NCI-H82 (cell line): ENCODE measurements around the gene SPI1.
A peak's percentile ranks its signal among the peaks of the same experiment; 100 is the strongest.

ENCODE experiments used
- DNase-seq: peaks from one replicate; lab custom pipeline; 2025; lab: John Stamatoyannopoulos, UW

SPI1 gene

DNA sequence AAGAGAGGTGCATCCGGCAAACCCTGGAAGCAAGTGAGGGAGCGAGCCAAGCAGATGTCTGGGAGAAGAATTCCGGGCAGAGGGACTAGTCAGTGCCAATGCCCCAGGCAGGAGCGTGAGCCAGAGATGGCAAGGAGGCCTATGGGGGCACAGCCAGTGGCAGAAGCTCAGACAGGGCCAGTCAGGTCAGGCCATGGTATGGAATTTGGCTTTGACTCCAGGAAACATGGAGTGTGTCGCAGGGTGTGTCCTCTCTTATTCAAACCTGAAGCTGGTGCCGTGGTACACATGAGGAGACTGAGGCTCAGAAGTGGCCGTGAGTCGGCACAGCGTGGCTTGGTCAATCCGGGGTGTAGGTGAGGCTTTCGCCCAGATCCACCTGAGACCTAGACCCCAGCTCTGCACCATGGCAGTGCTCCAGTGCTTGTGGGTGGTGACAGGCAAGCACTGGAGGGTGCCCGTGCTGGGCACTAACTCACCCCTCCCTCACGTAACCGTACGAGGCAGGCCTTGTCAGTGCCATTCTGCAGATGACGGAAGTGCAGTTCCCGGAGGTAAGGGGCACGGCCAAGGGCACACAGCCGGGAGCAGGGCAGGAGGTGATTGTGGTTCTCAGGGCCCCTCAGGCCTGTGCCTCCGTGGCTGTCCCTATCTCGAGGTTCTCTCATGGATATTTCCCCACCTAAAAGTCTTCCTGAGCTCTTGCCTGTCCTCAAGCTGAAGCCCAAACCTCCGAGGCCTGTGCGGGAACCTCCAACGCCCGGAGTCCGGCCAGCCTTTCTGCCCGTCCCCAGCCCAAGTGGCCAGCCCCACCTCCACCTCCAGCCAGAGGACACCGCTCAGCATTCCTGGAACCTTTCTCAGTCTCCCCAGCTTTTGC, 10.6 kb upstream of the SPI1 start:
- DNase-seq = no peak

DNA sequence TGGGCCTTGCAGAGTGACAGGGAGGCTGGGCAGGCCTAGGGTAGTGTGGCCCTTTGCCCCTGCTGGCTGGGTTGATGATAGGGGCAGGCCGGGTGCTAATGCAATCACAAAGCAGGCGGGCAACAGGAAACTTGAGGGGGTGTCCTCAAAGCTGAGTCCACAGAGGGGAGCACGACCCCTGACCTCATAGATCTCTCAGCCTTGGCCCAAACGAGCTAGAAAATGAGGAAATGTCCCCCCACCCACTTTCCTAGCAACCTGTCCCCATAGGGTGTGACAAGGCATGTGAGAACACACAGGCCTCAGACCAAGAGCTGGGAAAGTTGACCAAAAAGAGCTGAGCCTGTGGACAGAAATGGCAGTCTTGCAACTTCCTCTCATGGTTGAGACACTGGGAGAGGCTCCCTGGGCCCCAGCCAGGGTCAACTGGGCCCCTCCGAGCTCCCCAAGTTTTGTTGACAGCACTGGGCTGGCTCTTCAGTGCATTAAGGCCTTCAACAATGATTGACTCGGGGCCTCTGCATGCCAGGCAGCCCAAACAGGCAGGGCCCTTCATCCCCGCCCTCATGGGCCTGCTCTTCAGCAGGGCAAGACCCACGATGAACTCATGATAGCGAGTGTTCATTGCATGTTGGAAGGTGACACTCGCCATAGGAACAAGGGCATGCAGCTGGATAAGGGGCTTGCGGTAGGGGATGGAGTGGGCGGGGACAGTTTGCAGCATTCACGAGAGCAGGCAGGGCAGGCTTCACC, 9.8 kb upstream of the SPI1 start:
- no peak for DNase-seq

DNA sequence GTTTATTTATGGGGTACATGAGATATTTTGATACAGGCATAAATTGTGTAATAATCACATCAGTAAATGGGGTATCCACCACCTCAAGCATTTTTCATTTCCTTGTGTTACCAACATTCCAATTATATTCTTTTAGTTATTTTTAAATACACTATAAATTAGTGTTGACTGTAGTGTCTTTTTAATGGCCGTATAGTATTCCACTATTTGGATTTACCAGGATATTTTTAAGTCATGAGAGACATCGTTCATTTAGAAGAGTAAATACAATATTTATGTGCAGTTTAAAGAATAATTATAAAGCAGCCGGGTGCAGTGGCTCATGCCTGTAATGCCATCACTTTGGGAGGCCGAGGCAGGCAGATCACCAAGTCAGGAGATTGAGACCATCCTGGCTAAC, 6.2 kb upstream of the SPI1 start:
- no peak for DNase-seq

DNA sequence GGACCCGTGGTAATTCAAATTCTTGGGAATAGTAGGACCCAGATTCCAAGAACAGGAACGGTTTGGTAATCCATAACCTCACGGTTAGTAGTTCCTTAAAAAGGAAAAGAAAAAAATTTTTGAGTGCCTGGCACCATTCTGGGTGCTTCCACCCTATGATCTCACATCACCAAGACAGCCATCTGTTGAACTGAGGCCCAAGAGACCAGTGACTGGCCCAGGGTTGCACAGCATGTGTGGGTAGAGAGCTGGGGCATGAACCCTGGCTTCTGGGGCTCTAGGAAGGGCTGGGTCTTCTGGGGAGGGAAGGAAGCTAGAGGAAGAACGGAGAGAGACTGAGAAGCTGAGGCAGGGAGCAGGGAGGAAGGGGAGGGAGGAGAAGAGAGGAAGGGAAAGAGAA, 4.7 kb upstream of the SPI1 start:
- no peak for DNase-seq

DNA sequence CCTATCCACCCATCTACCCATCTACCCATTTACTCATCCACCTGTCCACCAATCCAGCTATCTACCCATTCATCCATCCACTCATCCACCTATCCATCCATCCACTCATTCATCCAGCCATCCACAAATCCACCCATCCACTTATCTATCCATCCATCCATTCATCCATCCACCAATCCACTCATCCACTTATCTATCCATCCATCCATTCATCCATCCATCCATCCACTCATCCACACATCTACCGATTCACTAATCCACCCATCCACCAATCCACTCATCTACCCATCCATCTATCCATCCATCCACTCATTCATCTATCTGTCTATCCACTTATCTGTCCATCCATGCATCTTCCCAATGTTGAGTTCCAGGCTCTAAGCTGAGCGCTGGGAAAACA, 1.7 kb upstream of the SPI1 start:
- no peak for DNase-seq

DNA sequence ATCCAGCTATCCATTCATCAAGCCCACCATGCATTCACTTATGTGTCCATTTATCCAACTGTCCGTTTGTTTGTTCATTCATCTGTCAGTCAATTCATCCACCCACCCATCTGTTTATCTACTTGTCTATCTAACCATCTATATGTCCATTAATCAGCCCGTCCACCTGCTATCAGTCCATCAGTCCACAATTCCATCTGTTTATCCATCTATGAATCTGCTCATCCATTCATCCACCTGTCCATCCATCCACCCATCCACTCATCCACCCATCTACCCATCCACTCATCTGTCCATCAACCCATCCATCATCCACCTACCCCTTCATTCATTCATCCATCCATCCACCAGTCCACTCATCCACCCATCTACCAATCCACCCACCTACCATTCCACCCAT, 970 bp upstream of the SPI1 start:
- DNase-seq = no peak

DNA sequence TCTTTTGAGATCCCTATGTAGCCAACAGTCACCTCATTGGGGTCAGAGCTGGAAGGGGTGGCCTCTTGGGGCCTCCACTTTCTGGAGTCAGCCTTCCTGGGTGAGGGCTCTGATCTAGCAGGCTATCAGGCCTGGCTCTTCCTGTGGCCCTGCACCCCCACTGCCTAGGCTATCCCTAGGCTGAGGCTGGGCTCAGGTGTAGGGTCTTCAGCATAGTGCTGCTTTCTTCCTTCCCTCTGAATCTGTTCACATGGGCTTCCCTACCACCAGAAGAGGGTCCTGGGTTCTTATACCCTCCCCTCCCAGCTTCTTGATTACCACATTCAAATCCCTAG, 456 bp upstream of the SPI1 start:
- DNase-seq = no peak

DNA sequence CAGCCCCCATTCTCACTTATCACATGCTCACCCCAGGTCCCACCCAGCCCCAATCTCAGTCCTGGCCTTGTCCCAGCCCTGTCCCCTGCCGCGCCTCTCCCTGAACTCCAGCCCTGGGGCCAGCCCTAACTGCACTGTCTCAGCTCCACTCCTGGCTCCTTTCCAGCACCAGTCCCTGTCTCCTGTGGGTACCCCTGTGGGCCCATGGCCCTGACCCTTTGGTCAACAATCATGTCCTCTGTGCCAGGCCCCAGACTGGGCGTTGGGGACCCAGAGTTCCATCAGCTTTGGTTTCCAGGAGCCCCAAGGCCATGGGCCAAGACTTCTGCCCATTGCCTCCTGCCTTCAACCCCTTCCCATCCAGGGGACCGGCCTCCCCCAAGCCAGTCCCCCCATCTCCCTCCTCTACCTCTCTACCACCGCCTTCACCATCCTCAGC, 757 bp downstream of the SPI1 start:
- DNase-seq = no peak

DNA sequence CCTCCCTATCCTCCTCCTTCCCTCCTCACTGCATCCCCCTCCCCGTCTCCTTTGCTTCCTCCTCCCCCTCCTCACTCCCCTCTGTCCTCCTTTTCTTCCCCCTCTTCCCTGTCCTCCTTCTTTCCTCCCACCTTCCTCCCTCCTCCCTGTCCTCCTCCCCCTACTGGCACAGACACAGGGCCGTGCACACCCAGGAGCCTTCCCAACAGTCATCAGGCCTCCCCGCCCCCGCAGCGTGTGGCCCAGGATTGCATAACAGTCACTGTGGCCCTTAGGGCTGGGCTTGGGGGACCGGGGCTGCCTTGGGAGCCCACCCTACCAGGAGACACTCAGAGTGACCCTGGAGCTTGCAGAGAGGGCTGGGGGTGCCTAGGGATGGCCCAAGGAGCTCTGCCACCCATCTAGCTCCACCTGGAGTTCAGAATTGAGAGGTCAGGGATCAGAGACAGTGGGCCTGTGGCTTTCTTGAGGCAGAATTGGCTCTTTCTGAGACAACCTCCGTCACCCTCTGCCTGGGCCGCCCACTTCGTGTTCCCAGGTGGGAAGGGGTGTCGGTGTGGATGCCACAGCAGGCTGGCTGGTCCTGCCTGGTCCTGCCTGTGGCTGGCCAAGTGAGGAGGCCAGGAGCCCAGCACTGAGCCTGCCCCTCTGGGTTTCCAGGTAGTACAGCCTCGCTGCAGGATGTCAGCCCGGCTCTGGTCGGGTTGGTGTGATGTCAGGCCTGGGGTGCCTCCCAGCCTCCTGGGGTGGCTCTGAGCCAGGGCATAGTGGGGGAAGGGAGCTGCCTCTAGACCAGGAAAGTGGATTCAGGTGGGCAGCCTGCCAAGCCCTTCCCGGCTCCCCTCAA, 1.6 kb downstream of the SPI1 start:
- no peak for DNase-seq

DNA sequence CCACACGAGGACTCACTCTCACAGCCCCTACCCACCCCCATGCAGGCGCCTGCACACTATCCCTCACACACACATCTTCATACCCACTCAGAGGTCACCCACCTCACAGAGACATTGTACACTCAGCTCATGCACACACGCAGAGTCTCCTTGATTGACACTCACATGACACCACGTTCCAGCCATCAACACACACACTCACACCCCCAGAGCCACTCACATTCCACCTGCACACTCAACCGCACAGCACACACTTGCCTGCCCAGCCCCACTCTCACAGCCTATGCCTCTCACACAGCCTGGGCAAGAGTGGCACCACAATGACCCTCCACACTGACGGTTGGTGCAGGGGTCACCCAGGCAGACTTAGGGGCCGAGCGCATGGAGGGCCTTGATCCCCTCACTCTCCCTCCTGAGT, 2.2 kb downstream of the SPI1 start:
- no peak for DNase-seq

DNA sequence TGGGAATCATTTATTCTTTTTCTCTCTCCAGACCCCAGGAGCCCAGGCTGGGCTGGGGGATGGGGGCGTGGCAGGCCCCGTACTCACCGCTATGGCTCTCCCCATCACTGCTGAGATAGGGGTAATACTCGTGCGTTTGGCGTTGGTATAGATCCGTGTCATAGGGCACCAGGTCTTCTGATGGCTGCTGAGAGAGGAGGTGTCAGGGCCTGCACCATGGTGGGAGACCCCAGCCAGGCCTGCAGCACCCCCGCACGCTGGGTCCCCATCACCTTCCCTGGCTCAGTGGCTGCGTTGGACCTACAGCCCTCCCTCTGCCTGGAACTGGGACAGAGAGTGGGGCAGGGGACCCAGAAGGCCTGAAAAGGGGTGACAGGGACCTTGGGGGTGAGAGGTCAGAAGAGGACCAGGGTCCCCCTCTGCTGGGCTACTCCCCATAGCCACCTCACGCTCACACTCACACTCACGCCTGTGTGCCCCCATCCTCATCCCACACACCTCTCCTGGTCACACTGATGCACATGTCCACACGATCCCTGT, 2.7 kb downstream of the SPI1 start:
- no peak for DNase-seq

DNA sequence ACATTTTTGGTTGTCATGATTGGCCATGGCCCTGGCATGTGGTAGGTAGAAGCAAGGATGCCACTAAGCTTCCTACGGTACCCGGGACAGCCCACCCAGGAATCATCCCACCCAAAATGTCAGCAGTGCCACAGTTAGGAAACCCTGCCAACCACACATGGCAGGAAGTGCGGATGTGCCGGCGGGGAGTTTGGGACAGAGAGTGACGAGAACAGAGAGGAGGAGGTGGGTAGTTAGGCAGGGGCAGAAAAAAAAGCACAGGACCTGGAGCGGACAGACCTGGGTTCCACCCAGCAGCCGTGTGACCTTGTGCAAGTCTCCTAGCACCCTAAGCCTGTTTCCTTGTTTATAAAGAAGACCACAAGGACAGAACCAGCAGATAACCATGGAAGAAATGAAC, 3.3 kb downstream of the SPI1 start:
- no peak for DNase-seq

DNA sequence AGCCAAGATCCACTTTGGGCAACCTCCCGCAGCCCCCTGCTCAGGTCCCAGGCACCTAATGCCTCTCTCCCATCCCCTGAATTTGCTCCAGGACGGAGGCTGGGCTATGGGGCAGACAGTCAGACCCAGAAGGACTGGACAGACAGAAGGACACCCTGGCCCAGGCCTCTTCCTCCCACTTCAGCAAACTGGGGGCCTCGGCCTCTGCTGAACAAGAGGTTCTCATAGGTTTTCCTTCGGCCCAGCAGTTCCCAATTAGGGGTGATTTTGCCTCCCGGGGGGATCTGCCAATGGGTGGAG, 3.7 kb downstream of the SPI1 start:
- DNase-seq = no peak

DNA sequence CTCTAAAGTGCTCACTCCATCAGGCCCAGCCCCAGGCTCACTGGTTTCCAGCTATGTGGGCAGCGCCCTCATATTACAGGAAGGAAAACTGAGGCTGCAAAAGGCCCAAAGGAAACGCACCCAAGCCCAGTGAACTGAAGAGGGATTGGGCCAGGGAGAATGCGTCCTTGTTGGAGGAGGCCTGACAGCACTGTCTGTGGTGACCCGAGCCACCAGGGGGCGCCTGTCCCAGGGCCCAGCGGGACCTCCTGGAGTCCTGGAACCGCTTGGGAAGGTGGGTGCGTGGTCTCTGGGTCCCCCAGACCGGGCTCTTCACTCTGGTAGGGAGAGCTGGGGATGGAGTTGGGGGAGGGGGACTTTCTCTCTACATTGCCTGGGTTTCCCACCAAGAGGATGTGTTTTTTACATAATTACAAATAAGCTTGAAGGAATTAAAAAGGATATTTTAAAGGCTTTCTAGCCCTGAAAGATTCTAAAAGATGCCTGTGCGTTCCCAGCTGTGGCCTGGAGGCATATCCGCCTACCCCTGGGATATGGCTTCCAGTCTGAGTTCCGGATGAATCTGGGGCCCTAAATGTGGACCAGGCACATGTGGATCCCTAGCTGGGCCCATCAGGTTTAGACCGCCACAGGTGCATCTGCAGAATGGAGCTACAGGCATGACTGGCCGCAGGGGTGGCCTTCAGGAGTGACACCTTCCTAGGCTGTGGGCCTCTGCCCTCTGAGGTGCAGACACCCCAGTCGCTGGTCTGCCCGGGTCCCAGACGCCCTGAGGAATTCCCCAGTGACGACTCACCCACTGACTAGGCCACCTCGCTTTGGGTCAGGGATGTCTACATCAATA, 4.2 kb downstream of the SPI1 start:
- peak; percentile 78 for DNase-seq

DNA sequence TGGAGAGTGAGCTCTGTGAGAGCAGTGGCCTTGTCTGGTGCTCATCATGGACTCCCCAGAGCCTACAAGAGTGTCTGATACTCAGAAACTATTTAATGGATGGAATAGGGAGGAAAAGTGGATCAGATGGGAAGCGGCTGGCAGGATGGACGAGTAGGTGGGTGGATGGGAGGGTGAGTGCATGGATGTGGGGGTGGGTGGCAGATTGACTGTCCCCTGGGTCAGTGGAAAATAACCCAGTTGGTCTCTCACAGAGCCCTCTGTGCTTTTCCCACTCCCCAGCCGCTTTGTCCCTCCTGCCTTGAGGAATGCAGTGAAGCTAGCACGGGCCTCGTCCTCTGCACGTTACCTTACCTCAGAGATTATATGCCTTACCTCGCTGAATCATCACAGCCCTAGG, 5.9 kb downstream of the SPI1 start:
- no peak for DNase-seq

DNA sequence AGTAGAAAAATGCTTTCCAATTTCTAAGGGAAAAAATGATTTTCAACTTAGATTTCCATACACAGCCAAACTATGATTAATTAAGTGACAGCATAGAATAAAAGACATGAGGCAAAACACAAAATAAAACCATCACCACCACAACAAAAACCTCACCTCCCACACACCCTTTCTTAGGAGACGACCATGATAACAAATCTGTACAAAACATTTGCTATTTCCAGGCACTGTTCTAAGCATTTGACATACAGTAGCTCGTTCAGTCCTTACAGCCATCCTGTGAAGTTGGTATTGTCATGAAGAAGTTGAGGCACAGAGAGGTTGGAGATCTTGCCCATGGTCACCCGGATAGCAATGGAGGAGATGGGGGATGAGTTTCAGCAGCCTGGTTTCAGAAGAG, 8.7 kb downstream of the SPI1 start:
- DNase-seq = no peak

DNA sequence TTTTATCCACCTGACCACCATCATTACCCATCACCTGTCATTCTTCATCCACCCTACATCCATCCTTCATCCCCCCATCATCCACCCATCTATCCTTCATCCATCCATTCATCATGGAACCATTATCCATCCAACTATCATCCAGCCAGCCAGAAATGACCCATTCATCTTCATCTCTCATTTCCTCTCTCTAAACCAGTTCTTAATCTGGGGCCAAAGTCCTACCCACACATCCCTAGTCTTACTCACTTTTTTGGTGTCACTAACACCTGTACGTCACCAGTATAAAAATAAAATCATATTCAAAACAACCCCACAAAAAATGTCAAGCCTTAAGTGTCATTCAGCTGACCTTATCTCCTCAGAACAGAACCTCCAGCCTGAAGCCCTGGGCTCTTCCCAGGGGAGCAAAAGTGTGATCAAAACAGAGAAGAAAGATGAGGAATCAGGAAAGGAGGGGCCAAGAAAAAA, 12.3 kb downstream of the SPI1 start:
- DNase-seq = no peak

DNA sequence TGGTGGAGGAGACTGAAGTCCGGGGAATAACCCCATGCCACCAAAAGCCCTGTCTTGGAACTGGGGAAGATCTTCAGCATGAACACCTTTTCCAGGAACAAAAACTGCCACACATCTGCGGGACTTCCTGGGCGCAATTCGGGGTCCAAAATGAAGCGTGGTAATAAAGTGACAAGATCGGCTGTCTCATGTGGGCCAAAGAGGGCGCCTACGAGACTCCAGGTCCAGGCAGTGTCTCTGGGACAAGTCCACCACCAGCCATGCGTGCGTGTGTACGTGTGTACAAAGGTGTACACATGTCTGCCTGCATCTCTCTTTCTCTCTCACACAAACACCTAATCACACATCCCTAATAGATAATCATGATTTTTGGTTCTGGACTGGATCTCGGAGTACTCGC, 16.9 kb downstream of the SPI1 start:
- no peak for DNase-seq

DNA sequence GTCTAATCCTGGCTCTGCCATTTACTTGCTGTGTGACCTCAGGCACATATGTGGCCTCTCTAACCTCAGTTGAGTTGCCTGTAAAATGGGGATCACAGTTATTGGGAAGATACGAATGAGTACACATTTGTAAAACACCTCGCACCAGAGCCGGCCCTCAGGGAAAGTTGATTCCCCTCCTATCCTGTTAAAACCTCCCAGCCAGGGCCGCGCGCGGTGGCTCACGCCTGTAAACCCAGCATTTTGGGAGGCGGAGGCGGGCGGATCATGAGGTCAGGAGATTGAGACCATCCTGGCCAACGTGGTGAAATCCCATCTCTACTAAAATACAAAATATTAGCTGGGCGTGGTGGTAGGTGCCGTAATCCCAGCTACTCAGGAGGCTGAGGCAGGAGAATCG, 18.0 kb downstream of the SPI1 start:
- DNase-seq = no peak

DNA sequence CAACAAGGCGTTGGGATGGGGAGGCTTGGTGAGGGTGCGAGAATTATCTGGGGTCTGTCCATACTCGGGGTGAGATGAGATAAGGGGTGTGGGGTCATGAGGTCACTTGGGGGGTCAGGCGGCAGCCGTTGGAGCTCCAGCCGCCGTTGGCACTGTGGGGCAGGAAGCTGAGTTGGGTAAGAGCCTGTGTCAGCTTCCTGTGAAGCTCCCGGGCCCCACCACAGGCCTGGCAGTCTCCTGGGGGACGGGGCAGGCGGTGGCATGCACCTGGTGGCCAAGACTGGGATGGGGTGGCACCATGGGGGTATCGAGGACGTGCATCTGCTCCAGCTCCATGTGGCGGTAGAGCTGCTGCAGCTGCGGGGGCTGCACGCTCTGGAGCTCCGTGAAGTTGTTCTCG, 18.8 kb downstream of the SPI1 start:
- DNase-seq = no peak

DNA sequence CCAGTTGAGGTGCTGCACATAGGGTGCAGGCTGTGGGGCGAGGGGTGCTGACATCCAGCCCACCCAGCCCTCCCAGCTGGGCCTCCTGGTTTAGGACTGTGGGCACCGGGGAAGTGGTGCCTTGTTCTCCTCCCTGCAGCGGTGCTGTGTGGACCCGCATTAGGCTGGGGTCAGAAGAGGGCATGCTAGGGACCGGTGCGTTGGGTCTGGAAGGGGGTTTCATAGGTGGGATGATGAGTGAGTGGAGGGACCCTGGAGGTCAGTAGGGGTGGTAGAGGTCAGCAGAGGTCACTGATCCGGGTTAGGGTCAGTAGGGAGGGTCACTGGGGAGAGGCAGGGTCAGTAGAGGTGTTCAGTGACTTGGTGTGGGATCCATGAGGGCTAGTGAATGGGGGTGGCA, 19.2 kb downstream of the SPI1 start:
- no peak for DNase-seq

DNA sequence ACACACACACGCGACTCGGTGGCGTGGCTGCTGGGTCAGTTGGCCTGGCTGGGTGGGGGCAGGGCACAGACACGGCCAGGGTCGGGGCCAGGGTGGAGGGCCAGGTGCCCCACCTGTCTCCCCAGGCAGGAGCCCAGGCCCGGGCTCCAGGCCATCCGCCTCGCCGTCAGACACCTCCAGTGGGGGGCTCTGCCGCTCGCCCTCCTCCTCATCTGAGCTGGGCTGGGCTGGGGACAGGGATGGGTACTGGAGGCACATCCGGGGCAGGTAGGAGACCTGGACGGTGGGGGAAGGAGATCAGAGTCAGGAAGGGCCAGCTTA, 19.7 kb downstream of the SPI1 start:
- DNase-seq = no peak
